Breast epithelium (tissue), 3 donors: ENCODE data around the gene FAAP100.
"Not testable (repeated sequence)": the region's sequence is repeated elsewhere in the genome, so short reads cannot be mapped to it uniquely, and the experiment has no call there.

ENCODE experiments used
- POLR2A ChIP-seq: fragments of 450-650 bp; IDR thresholded peaks from one replicate; pipeline ENCODE4 v1.6.1; 2016; ENCODE audit warnings: antibody characterized with exemption, mild to moderate bottlenecking, moderate library complexity
- TF ChIP-seq, protein P1 (sequence below), 3 donors: fragments of 450-650 bp; IDR thresholded peaks; one replicate each; pipeline ENCODE4 v1.5.1; 2016 to 2017; ENCODE audit warnings: antibody characterized with exemption in 3 of 3, mild to moderate bottlenecking in 3 of 3, moderate library complexity in 3 of 3

DNA sequence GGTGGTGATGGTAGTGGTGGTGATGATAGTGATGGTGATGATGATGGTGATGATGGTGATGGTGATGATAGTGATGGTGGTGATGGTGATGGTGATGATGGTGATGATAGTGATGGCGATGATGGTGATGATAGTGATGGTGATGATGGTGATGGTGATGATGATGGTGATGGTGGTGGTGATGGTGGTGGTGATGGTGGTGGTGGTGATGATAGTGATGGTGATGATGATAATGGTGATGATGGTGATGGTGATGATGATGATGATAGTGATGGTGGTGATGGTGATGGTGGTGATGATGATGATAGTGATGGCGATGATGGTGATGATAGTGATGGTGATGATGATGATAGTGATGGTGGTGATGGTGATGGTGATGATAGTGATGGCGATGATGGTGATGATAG, 20.2 kb downstream of the FAAP100 start:
- TF ChIP-seq, protein P1, sequence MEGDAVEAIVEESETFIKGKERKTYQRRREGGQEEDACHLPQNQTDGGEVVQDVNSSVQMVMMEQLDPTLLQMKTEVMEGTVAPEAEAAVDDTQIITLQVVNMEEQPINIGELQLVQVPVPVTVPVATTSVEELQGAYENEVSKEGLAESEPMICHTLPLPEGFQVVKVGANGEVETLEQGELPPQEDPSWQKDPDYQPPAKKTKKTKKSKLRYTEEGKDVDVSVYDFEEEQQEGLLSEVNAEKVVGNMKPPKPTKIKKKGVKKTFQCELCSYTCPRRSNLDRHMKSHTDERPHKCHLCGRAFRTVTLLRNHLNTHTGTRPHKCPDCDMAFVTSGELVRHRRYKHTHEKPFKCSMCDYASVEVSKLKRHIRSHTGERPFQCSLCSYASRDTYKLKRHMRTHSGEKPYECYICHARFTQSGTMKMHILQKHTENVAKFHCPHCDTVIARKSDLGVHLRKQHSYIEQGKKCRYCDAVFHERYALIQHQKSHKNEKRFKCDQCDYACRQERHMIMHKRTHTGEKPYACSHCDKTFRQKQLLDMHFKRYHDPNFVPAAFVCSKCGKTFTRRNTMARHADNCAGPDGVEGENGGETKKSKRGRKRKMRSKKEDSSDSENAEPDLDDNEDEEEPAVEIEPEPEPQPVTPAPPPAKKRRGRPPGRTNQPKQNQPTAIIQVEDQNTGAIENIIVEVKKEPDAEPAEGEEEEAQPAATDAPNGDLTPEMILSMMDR (IDR thresholded peaks at IDR 0.05) = not testable (repeated sequence)
- not testable (repeated sequence) for TF ChIP-seq POLR2A
